Left hindlimb (tissue), 1 donor: ENCODE data around the gene SNX18.
"Not testable (repeated sequence)": the region's sequence is repeated elsewhere in the genome, so short reads cannot be mapped to it uniquely, and the experiment has no call there.

Experiments
- DNase-seq: peaks from one replicate; pipeline ENCODE4 v3.0.0-alpha.2; 2018

Gene SNX18, protein sequence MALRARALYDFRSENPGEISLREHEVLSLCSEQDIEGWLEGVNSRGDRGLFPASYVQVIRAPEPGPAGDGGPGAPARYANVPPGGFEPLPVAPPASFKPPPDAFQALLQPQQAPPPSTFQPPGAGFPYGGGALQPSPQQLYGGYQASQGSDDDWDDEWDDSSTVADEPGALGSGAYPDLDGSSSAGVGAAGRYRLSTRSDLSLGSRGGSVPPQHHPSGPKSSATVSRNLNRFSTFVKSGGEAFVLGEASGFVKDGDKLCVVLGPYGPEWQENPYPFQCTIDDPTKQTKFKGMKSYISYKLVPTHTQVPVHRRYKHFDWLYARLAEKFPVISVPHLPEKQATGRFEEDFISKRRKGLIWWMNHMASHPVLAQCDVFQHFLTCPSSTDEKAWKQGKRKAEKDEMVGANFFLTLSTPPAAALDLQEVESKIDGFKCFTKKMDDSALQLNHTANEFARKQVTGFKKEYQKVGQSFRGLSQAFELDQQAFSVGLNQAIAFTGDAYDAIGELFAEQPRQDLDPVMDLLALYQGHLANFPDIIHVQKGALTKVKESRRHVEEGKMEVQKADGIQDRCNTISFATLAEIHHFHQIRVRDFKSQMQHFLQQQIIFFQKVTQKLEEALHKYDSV

DNA sequence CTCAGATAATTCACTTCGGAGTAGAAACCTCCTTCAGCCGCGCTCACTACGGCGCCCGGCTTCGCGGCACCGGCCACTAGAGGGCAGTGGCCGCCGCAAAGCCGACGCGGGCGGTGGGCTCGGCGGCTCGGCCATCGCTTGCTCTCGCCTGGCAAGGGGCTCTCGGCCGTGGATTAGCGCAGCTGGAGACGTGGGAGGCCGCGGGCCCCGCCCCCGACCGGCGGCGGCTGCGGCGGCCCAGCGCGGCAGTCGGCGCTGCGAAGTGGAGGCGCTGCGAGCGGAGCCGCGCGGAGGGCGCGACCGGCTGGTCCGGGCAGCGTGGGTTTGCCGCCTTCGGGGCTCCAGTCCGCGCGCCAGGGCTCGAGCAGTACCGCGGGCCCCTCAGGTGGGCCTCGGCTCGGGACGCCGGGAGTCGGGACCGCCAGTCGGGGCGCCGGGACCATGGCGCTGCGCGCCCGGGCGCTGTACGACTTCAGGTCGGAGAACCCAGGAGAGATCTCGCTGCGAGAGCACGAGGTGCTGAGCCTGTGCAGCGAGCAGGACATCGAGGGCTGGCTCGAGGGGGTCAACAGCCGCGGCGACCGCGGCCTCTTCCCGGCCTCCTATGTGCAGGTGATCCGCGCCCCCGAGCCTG, at the start of gene SNX18:
TSS of gene SNX18 (plus strand) at position 248 of the 634 bp plus-strand sequence. CDS start at position 442, 194 bp downstream.
- DNase-seq = peak; percentile 95

DNA sequence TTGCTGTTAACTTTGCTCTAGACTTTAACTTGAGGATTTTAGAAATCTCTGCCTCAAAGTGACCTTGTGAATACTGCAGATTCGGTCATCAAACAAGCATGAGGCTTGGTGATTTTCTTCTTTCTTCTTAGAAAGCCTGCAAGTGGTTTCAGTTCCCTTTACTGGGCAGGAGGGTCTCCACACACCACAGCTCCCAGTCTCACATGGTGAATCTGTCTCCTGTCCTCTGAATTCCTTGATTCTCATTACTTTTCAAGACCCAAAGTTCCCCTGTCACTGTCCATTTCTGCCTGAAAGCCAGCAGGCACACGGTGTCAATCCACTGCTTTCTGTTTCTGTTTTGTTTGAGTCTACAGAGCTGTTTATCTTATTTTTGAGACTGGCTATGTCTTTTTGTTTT, 47.9 kb upstream of the SNX18 start:
- no peak for DNase-seq

DNA sequence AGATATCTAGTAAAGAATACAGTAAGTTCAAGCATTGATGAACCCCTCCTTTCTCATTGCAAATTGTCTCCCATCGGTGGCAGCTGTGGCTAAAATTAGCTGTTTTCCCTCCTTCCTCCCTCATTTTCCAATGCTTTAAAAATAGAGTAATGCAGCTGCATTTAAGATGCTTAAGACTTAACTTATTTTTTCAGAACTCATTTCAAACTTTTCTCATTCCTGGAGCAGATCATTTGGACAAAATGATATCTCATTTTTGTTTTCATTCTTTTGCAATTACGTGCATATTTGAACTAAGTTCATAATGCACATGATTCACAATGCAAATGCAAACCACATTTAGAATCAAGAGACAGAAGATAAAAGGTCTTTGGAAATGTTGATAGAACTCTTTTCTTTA, 47.4 kb upstream of the SNX18 start:
- DNase-seq = no peak

DNA sequence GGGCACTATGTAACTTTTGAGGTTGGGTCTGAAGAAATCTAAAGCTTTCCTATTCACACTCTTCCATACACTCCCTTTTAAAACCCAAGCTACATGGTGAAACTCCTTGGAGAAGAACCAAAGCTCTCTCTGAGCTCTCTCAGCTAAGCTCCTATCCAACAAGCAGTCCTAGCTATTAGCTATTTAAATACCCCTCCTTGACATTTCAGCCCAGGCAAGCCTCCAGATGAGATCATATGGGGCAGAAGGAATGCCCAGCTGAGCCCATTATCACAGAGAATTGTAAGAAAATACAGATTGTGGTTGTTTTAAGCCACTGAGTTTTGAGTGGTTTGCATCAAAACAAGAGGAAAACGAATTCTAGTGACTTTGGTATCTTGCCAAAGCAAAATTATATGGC, 46.9 kb upstream of the SNX18 start:
- no peak for DNase-seq

GRCh38 chr5:54471398-54471797, 46.2 kb upstream of the SNX18 start:
- DNase-seq = no peak

DNA sequence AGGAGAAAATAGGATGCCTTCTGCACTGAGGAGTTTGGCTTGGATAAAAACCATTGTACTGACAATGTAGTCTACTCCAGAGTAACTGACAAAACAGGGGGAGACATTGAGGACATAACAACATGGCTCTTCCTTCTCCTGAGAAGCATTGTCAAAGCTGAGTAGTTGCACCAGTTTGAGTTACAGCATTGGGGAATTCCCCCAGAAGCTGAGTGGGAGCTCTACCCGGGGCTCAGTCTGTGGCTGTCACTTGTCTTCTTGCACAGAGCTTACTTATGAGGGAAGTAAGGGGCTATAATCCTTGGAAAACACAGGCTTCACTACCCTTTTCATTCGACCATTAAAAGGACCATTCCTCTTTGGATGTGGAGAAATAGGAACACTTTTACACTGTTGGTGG, 40.9 kb upstream of the SNX18 start:
- DNase-seq = no peak

DNA sequence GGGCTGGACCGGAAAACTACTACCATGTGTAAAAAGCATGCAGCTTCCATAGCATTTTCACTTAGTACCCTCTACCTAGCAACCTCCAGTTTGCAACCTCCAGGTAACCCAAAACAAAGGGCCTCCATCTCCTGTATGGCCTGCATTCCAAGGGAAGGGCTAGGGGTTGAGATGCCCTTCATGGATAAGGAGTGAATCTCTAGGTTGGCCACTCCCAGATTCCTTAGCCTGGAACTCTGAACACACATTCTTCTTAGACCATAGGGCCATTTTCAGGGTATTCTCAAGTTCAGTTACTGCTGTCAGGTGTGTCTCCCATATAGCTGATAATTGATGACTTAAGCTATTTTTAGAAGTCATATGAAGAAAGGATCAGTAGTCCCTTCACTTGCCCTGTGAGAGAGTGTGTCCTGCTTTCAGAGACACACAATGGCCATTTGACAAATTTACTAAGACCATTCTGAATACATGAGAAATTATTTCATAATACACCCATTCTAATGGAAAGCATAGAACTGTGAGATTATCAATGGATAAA, 39.5 kb upstream of the SNX18 start:
- DNase-seq = no peak

GRCh38 chr5:54480296-54480695, 37.3 kb upstream of the SNX18 start:
- DNase-seq = no peak

- DNase-seq = no peak
Measured at GRCh38 chr5:54484219-54484894, 33.2 kb upstream of the SNX18 start.

DNA sequence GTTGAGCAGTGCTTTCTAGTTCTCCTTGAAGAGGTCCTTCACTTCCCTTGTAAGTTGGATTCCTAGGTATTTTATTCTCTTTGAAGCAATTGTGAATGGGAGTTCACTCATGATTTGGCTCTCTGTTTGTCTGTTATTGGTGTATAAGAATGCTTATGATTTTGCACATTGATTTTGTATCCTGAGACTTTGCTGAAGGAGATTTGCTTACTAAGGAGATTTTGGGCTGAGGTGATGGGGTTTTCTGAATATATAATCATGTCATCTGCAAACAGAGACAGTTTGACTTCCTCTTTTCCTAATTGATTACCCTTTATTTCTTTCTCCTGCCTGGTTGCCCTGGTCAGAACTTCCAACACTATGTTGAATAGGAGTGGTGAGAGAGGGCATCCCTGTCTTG, 31.9 kb upstream of the SNX18 start:
- not testable (repeated sequence) for DNase-seq

DNA sequence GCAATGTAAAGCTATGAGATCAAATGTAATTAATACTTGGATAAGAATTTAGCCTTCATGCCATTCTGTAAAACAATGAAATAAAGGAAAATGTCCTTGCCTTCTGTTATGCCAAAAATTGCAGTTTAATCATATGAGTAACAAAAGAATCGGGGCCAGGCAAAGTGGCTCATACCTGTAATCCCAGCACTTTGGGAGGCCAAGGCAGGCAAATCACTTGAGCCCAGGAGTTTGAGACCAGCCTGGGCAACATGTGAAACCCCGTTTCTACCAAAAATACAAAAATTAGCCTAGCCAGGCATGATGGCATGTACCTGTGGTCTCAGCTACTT, 27.9 kb upstream of the SNX18 start:
- DNase-seq = not testable (repeated sequence)

DNA sequence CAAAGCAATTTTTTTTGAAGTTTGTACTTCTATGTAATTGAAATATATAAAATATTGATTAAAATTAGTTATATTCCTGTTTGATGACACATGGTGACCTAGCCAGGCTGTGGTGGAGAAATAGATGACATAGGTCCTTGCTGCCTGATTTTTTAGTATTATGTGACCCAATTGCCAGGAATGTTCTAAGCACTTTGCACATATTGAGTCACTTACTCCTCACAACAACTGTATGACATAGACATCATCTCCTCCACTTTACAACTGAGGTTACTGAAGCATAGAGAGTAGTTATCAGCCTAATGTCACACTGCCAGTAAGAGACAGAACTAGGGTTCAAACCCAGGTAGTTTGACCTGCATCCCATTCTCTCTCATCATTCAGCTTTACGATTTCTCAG, 26.2 kb upstream of the SNX18 start:
- DNase-seq = no peak

DNA sequence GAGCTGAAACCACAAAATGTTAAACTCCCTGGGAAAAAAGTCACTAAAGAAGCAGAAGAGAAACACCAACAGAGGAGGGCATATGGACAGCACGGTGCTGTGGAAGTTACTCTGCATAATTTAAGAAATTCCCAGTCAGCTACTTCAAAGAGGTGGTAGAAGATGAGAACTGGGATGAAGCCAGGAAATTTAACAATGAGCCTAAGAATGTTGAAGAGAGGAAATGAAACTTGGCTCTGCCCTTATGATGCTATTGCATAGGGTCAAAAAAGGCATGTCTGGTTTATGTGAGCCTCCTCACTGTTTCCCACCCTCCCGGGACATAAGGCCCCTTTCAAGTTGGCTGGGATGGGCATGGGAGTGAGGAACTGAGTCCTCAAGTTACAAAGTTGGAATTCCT, 25.4 kb upstream of the SNX18 start:
- DNase-seq = no peak

DNA sequence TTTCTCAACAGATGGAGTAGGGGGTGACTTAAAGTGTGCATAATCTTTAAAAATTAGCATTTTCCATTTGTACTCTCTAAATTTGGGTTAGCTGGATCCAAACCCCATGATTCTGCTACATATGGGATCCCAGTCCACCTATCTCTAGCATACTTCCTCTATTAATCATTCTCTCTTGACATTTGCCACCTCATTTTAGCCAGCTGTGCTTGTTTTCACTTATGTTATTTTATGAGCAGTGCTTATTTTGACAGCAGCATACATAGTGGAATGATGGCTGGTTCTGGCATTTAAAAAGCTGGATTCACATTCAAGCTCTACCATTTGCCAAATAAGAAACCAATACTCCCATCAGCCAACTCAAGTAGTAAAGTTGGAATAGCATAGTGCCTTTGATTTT, 22.5 kb upstream of the SNX18 start:
- DNase-seq = no peak

DNA sequence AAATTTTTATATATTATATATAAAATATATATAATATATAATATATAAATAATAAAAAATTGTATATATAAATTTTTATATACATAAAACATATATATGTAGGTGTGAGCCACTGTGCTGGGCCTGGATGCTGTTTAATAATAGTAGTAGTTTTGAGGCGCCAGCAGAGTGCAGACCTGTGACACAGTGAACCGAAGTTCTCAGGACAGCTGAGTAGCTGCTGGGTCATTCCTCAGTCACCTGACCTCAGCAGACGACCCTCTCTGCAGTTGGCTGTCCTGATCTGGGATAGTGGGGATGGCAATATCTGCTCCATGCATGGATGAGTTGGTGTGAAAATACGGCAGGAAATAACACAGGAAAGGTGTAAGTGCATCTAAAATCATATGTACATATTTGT, 3.3 kb upstream of the SNX18 start:
- DNase-seq = no peak

GRCh38 chr5:54514841-54515432, 2.6 kb upstream of the SNX18 start:
- no peak for DNase-seq

GRCh38 chr5:54515634-54516033, 1.9 kb upstream of the SNX18 start:
- no peak for DNase-seq

DNA sequence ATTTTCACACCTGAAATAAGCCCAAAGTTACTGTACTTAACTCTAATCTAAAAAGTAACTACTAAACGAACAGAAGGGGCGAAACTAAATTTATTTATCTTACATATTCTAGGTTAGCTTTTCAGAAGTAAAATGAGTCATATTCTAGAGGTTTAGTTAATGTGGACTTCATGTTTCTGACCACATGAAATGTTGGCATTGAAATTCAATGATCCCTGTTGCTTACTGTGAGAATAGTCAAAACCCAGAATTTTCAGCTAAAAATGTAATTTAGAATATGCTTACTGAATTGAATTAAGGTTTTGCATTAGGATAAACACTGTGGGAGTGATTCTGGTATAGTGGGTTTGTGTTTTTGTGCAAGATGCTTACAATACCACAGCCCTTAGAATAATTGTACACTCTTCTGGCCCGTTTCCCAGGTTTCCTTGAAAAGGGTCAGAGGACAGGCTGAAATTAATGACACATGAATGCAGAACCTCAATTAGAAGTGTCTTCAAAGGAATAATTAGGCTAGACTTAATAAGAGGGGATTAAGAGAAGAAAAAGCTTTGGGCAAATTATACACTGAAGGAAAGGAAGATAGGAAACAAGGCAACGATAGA, 1.4 kb upstream of the SNX18 start:
- no peak for DNase-seq

- DNase-seq = no peak
Measured at GRCh38 chr5:54517174-54517511, 416 bp upstream of the SNX18 start.

GRCh38 chr5:54518146-54518817, 723 bp downstream of the SNX18 start:
- peak; percentile 74 for DNase-seq

GRCh38 chr5:54518818-54519508, 1.4 kb downstream of the SNX18 start:
- DNase-seq = no peak

- no peak for DNase-seq
Measured at GRCh38 chr5:54519509-54519876, 1.9 kb downstream of the SNX18 start.
